NT2/D1 (cell line): ENCODE results near the gene JMJD7.

Experiments used
- DNase-seq: peaks from one replicate; pipeline ENCODE4 v3.0.0-alpha.2; 2011; ENCODE audit warnings: low read depth, low spot score
- H3K27me3 ChIP-seq: 2 replicates; pipeline ENCODE4 v1.6.0; 2011; ENCODE audit warnings: mild to moderate bottlenecking; ENCODE audit not compliant: insufficient read length, insufficient read depth
- H3K36me3 ChIP-seq: 2 replicates; pipeline ENCODE4 v1.6.1; 2011; ENCODE audit warnings: mild to moderate bottlenecking, low read length, mixed read lengths; ENCODE audit not compliant: insufficient read depth, insufficient read length
- H3K4me1 ChIP-seq: 2 replicates; pipeline ENCODE4 v1.5.1; 2011; ENCODE audit not compliant: insufficient read depth, insufficient read length
- H3K4me3 ChIP-seq: 2 replicates; pipeline ENCODE4 v1.5.1; 2011; ENCODE audit warnings: low read depth; ENCODE audit not compliant: insufficient read length
- H3K9ac ChIP-seq: 2 replicates; pipeline ENCODE4 v1.6.0; 2011; ENCODE audit warnings: low read depth; ENCODE audit not compliant: insufficient read length
- H3K9me3 ChIP-seq: 2 replicates; pipeline ENCODE4 v1.5.1; 2011; ENCODE audit warnings: mild to moderate bottlenecking, low read length; ENCODE audit not compliant: insufficient read depth
- SUZ12 ChIP-seq: IDR thresholded peaks from 2 replicates; pipeline ENCODE4 v1.6.1; 2011; ENCODE audit not compliant: insufficient read length, insufficient read depth; ENCODE audit errors: extremely low read depth
- YY1 ChIP-seq: IDR thresholded peaks from 2 replicates; pipeline ENCODE4 v1.6.1; 2011; ENCODE audit not compliant: insufficient read length, insufficient read depth
- ZNF274 ChIP-seq: IDR thresholded peaks from 2 replicates; pipeline ENCODE4 v1.6.1; 2011; ENCODE audit warnings: mild to moderate bottlenecking, low read depth, low read length

JMJD7 gene

GRCh38 chr15:41827880-41828806 lies at the start of gene JMJD7:
TSS of gene JMJD7 (plus strand) at chr15:41828092. CDS start at chr15:41828125, 33 bp downstream.
- TF ChIP-seq ZNF274 = no peak
- no peak for TF ChIP-seq YY1
- TF ChIP-seq SUZ12 = no peak
- Histone ChIP-seq H3K9me3 (no peaks in the 10 kb centered on the region), H3K9ac (peak within 1 kb of the TSS; percentile 92), H3K4me3 (peak within 1 kb of the TSS; percentile 92), H3K27me3 (no peaks in the 10 kb centered on the region), H3K36me3 (peaks cover 50% of the 10 kb centered on the region), H3K4me1 (no peaks in the 10 kb centered on the region)
- peak; percentile 58 for DNase-seq

- no peak overlapping the region for H3K9ac ChIP-seq
- no peak for DNase-seq
- H3K4me3 ChIP-seq = no peak overlapping the region
- no peaks in the 10 kb centered on the region for H3K9me3 ChIP-seq
- H3K27me3 ChIP-seq = no peaks in the 10 kb centered on the region
- no peaks in the 10 kb centered on the region for H3K36me3 ChIP-seq
- H3K4me1 ChIP-seq = peaks cover 4% of the 10 kb centered on the region
- TF ChIP-seq SUZ12 (no peak), YY1 (no peak), ZNF274 (no peak)
Measured at GRCh38 chr15:41778521-41778920, 49.4 kb upstream of the JMJD7 start.

- H3K36me3 ChIP-seq = no peaks in the 10 kb centered on the region
- DNase-seq = no peak
- no peak overlapping the region for H3K4me3 ChIP-seq
- peaks cover 4% of the 10 kb centered on the region for H3K4me1 ChIP-seq
- no peak overlapping the region for H3K9ac ChIP-seq
- no peaks in the 10 kb centered on the region for H3K9me3 ChIP-seq
- no peaks in the 10 kb centered on the region for H3K27me3 ChIP-seq
- TF ChIP-seq SUZ12 (no peak), YY1 (no peak), ZNF274 (no peak)
Measured at GRCh38 chr15:41779662-41780157, 48.2 kb upstream of the JMJD7 start.

DNA sequence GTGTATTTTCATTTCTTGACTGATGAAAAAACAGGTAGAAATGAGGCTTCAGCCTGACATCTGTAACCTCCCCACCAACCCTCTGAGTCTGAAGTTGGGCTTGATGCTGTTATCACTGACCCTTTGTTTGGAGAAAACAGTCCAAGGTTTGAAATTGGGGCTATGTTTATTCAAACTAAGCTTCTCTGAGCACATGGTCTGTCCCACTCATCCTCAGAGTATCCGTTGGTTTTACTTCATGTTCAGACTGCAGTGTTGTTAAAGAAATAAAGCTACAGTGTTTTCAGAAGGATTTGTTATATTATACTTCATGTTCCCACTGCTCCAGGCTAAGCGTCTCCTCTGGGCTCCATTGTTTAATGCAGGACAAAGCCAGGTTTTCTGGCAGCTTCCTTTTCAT lies 47.6 kb upstream of the JMJD7 start:
- Histone ChIP-seq H3K36me3 (no peaks in the 10 kb centered on the region), H3K4me3 (no peak overlapping the region), H3K4me1 (peaks cover 4% of the 10 kb centered on the region), H3K9me3 (no peaks in the 10 kb centered on the region), H3K27me3 (no peaks in the 10 kb centered on the region), H3K9ac (no peak overlapping the region)
- TF ChIP-seq YY1 (no peak), ZNF274 (no peak), SUZ12 (no peak)
- DNase-seq = no peak

DNA sequence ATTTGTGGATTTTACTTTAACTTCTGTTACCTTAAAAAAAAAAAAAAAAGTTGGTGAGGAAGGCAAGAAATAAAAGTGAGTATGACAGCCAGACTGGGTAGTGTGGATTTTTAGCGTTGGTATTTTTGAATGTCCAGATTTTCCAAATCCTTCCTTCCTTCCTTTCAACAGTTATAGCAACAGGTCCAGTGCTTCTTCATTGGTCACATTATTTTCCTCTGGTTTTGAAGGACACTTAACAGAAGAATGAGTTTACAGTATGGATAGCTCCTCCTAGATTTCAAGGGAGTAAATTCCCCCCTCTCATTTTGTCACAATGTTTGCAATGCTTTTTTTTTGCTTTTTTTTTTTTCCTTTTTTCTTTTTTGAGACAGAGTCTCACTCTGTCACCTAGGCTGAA lies 47.2 kb upstream of the JMJD7 start:
- H3K27me3 ChIP-seq = no peaks in the 10 kb centered on the region
- no peak overlapping the region for H3K4me3 ChIP-seq
- H3K4me1 ChIP-seq = peaks cover 4% of the 10 kb centered on the region
- TF ChIP-seq SUZ12 = no peak
- no peaks in the 10 kb centered on the region for H3K9me3 ChIP-seq
- no peak for DNase-seq
- H3K36me3 ChIP-seq = no peaks in the 10 kb centered on the region
- H3K9ac ChIP-seq = no peak overlapping the region

GRCh38 chr15:41782371-41783282 lies 45.3 kb upstream of the JMJD7 start:
- TF ChIP-seq ZNF274 (no peak), YY1 (no peak), SUZ12 (no peak)
- H3K9me3 ChIP-seq = no peaks in the 10 kb centered on the region
- no peak overlapping the region for H3K4me3 ChIP-seq
- no peak for DNase-seq
- no peak overlapping the region for H3K9ac ChIP-seq
- no peaks in the 10 kb centered on the region for H3K36me3 ChIP-seq
- peaks cover 4% of the 10 kb centered on the region for H3K4me1 ChIP-seq
- no peaks in the 10 kb centered on the region for H3K27me3 ChIP-seq

DNA sequence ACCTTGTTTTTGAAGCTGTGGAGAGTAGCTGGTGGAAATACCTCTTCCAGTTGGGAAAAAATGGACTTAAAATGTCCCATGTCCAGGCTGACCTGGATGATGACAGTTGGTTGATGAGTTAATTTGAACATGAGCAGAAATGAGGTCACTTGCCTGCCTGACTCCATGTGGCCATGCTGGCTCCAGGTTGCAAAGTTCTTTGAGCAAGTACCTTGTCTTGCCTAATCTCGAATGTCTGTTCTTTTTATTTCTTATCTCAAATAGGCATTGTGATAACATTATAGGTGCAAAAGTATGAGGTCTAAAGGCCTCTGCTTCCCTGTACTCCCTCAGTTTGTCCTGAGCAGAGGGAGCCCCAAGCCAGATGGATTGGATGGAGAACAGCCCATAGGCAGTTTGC lies 44.6 kb upstream of the JMJD7 start:
- no peak overlapping the region for H3K9ac ChIP-seq
- no peaks in the 10 kb centered on the region for H3K9me3 ChIP-seq
- peaks cover 3% of the 10 kb centered on the region for H3K4me1 ChIP-seq
- no peaks in the 10 kb centered on the region for H3K27me3 ChIP-seq
- DNase-seq = no peak
- H3K36me3 ChIP-seq = no peaks in the 10 kb centered on the region
- no peak for TF ChIP-seq ZNF274
- TF ChIP-seq YY1 = no peak
- TF ChIP-seq SUZ12 = no peak
- H3K4me3 ChIP-seq = no peak overlapping the region
